Ammon's horn (tissue), 1 donor: Measurements from ENCODE around the gene THOP1.
"Not testable (repeated sequence)": the region's sequence is repeated elsewhere in the genome, so short reads cannot be mapped to it uniquely, and the experiment has no call there.

Experiments used
- DNase-seq: peaks from one replicate; pipeline ENCODE4 v3.0.0-alpha.2; 2016; ENCODE audit warnings: low spot score

The THOP1 gene

DNA sequence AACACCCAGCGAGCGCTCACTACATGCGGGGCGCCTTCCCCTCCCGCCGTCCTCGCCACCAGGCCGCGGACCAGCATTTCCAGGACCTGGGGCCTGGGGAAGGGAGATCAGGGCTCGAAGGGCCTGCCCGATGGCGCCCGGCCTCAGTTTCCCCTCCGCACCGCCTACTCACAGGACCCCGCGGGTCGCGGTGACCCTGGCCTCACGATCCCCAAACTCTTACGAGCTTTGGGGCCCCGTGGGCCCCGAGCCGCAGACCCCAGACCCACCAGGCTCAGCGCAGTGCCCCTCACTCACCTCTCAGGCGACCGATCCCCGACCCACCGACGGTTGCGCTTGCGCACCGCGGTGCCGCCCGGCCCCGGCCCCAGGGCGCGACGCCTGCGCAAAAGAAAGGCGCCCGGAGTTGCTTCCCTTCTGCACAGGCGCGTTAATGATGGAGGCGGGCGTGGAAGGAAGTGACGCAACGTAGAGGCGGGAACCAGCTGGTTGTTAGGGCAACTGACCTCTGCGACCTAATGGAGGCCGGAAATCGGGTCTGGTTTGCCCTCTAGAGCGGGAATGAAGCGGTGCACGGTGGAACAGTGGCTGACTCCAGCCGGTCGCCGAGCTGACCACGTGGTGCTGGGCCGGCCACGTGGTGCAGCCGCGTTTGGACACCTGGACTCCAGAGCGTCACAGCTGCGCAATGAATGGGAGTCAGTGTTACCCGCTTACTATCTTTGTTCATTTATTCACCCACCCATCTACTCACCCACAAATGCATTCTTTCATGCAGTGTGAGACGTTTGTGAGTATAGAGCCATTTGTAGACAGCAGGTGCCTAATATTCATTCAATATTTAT, 2.1 kb upstream of the THOP1 start, which contains the start of gene SGTA:
TSS of gene SGTA (minus strand) at position 338 of the 845 bp plus-strand sequence. CDS start 14,205 bp downstream, outside the sequence.
- peak; percentile 99 for DNase-seq

DNA sequence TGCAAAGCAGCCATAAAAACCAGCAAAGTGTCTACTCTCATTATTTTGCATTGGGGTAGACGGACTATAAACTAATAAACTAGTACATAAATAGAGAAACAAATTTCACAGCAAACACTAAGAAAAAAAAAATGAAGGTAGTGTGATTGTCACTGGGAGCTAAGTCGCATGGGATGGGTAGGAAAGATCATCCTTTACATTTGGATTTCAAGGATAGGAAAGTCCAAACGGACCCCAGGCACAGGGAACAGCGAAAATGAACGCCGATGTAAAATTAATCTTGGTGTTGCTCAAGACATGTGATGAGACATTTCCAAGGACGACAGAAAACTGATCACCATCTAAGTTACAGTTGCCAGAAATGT, 1.5 kb upstream of the THOP1 start:
- DNase-seq: no peak

GRCh38 chr19:2787115-2787514, 1.8 kb downstream of the THOP1 start:
- no peak for DNase-seq

GRCh38 chr19:2788237-2788636, 2.9 kb downstream of the THOP1 start:
- no peak for DNase-seq

- DNase-seq: no peak
These were observed 4.9 kb downstream of the THOP1 start for GRCh38 chr19:2790194-2790556.

GRCh38 chr19:2790557-2791271, 5.4 kb downstream of the THOP1 start:
- no peak for DNase-seq

DNA sequence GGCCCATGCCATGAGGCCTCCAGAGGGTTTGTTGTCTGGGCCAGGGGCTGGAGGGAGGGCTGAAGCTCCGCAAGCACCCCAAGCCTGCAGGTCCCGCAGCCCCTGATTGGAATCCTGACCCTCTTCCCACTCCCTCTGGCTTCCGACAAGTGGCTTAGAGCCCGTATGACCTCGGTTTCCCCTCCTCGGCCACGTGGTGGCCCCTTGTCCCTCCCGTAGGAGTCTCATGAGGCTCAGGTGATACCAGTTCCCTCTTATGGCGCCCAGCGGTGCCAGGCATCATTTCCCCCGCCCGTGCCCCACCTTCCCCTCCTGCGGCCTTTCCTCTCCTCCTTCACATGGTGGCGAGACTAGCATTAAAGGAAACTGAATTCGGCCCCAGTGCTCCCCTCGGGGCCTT, 6.1 kb downstream of the THOP1 start:
- DNase-seq: no peak

DNA sequence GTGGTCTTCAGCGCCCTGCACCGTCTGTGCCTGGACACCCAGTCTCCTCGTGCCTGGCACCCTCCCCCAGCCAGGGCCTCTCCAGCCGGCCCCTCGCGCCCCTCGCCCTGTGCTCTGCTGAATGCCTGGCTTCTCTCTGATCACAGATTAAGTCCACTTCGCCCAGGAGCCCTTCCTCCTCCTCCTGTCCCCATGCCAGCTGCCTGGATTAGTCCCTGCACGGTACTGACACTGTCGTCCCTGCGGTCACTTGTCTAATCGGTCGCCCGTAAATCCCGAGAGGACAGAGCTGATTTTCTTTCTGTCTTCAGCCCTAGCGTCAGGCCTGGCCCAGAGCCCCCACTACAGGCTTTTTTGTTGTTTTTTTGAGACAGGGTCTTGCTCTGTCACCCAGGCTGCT, 6.6 kb downstream of the THOP1 start:
- no peak for DNase-seq

DNA sequence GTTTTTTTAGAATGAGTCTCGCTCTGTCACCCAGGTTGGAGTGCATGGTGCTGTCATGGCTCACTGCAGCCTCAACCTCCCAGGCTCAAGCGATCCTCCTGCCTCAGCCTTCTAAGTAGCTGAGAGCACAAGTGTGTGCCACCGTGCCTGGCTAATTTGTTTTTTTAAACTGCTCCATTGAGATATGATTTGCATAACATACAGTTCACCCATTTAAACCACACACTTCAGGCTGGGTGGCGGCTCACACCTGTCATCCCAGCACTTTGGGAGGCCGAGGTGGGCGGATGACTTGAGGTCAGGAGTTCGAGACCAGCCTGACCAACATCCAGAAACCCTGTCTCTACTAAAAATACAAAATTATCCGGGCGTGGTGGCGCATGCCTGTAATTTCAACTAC, 7.4 kb downstream of the THOP1 start:
- DNase-seq: not testable (repeated sequence)

DNA sequence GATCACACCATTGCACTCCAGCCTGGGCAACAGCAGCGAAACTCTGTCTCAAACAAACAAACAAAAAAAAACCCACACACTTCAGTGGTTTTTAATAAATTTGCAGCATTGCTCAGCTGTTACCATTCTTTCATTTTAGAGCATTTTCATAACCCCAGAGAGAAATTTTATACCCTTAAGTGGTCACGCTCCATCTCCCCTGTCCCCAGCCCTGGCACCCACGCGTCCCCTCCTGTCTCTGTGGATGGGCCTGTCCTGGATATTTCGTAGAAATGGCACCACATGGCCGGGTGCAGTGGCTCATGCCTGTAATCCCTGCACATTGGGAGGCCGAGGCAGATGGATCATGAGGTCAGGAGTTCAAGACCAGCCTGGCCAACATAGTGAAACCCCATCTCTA, 7.8 kb downstream of the THOP1 start:
- no peak for DNase-seq

DNA sequence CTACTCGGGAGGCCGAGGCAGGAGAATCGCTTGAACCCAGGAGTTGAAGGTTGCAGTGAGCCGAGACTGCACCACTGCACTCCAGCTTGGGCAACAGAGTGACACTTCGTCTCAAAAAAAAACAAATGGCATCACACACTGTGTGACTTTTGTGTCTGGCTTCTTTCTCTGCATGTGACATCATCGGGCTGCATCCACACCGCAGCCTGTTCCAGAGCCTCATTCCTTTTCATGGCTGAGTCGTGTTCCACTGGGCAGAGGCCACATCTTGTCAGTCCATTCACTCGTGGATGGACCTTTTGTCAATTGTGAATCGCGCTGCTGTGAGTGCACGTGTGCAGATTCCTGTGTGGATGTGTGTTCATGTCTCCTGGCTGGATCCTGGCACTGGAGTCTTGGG, 8.3 kb downstream of the THOP1 start:
- DNase-seq: no peak

GRCh38 chr19:2795827-2796658, 10.7 kb downstream of the THOP1 start:
- no peak for DNase-seq

DNA sequence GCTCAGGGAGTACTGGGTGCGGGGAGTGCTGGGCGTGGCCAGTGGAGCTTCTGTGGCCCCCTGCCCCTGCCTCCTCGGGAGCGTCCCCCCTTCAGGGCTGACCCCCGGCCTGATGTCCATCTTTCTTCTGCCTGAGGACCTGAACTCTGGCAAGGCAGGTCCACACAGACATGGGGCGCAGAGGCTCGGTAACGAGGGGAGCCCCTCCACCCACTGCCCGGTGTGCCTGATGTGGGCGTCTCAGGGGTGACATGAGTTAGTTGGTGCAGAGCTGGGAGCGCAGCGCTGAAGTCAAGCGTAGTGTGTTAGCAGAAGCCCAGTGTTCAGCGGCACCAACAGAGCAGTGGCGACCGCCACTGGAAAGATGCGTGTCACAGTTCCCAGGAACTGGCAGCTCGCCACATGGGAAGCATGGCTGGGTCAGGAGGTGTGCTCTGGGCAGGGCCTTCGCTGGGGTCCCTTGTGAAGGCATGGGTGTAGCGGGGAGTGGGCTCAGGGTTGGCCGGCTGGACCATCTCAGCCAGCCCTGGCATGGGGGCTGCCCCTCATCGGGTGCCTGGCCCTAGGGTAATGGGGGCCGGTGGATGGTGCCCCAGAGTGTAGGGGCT, 11.5 kb downstream of the THOP1 start:
- no peak for DNase-seq

- no peak for DNase-seq
These were observed 12.0 kb downstream of the THOP1 start for GRCh38 chr19:2797280-2797679.

- no peak for DNase-seq
These were observed 12.9 kb downstream of the THOP1 start for GRCh38 chr19:2798158-2798685.

GRCh38 chr19:2798733-2799132, 13.4 kb downstream of the THOP1 start:
- DNase-seq: no peak

DNA sequence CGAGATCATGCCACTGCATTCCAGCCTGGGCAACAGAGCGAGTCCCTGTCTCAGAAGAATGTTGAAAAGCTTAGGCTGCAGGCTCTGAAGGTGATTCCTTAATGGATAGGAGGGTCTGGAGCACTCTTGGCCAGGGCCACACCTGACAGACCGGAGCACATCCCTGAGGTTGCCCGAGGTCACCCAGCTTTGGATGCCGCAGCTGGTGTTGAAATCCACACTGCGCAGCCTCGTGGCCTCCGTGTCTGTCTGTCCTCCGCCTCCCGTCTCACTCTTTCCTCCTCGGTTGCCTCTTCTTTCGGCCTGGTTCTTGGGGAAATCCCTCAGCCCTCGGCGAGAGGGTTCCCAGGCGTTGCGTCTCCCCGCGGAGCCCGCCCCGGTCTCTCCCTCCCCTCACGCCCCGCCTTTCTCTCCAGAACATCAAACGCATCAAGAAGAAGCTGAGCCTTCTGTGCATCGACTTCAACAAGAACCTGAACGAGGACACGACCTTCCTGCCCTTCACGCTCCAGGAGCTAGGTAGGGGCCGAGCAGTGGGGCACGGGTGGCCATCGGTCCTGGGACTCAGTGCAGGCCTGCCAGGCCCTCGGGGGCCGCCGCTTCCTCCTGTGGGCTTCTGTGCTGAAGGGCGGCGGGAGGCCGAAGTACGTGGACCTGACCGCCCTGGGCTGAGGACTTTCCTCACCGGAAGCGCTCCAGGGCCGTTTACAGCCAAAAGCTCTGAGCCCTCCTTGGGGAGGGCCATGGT, 14.1 kb downstream of the THOP1 start:
- no peak for DNase-seq

DNA sequence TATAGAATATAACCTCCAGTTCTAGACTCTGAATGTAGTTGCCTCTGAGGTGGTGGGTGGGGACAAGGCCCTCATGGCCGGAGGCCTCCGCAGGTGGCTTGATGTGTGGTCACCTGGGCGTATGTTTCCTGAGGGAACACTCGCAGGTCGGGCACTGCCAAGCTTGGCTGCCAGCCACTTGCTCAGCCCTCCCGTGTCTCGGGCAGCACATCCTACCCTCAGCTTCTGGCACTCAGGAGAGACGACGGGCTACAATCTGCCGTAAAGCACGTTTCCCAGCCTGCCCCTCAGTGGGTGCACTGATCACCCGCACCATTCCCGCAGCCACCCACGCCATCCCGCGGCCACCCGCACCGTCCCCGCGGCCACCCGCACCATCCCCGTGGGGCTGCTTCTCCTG, 15.2 kb downstream of the THOP1 start:
- DNase-seq: no peak

DNA sequence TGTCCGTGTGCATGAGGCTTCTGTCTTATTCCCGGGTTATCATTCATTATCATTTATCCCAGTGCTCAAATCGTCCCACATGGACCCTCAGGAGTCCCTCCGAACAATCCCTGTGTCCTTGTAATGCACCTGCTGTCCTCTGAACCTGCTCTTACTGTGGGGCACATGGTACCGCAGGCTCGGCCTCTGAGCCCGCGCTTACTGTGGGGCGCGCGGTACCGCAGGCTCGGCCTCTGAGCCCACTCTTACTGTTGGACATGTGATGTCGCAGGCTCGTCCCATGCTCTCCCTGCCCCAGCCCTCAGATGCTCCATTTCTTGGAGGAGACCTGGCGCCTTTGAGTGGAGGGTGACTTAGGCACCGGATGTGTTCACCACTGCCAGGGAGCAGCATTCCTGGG, 17.5 kb downstream of the THOP1 start:
- DNase-seq: no peak

- DNase-seq: no peak
These were observed 18.3 kb downstream of the THOP1 start for GRCh38 chr19:2803486-2804155.
